Suppressor macrophage treated with lipopolysaccharide for 1 hour (primary cell): ENCODE data around the gene MRPL10.

ENCODE experiments used
- DNase-seq, 3 donors: peaks; one replicate each; pipeline ENCODE4 v3.0.0-alpha.2; 2020 to 2022

The MRPL10 gene

DNA sequence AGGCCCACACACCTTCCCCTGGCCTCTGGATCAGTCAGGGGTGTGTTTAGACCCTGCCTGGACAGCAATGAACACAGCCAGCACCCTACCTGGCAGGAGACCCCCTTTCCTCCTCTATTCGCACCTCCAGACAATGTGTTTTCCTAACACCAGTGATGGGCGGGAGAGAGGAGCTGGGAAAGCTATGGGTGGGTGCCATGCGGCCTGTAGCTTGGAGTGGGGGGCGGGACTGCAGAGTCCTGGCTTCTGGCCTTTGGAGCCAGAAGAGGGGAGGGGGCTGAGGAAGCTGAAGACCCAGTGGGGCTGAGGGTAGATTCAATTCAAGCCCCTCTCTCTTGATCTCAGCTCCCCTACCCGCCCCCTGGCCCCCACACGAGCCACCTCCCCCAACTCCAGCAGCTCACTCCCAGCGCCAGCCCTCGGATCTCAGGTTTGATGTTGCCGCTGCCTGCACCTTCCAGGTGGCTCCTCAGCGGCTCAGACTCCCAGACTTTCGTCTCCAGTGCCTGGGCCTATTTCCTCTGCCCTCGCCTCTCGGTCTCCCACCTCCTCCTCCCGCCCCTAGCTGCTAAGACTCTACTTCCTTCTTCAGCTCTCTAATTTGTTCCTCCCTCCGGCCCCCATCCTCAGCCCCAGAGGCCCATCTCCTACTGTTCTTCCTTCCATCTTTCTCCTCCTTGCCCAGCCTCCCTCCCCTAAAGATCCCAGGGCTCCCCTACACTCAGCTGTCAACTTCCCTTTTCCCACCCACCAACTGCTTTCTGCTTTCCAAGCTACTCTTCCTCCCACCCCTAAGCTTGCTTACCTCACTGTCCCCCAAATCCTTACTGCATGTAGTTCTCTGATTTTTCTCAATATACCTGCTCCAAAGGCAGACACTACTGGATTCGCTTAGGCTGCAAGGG is 26.5 kb upstream of the MRPL10 start:
- DNase-seq: peak; percentile 53 to 64 (median 54)

DNA sequence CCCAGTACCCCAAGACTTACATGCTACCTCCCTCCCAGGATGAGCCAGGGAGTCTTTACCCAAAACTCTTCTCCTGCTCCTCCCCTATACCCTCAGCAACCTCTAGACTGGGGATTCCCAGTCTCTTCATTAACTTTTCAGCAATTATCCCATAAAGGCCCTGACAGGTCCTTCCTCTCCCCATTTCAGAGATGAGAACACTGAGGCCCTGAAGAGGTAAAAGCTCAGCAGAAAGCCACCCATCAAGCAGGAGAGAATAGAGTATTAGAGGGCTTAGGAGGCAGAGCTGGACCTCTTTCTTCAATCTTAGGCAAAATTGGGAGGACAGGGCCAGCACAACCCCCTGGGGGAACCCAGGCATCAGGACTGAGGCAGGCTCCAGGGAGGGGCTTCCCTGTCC is 25.5 kb upstream of the MRPL10 start:
- DNase-seq: no peak

DNA sequence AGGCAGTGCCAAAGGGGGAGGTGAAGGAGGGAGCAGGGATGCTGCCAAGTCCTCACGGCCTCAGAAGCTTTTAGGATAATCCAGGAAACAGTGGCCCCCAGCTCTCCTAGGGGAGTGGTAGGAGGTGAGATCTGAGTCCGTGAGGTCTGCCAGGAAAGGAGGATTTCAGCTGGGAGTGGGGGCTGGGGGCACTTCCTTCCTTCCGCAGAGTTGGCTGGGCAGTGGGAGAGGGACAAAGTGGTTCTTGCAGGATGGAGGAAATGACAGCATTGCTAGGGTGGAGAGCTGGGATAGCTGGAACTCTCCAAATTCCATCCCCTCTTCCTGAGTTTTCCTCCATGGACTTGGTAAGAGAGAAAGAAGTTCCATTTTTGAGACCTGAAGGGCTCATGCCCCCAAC is 24.4 kb upstream of the MRPL10 start:
- DNase-seq: no peak

DNA sequence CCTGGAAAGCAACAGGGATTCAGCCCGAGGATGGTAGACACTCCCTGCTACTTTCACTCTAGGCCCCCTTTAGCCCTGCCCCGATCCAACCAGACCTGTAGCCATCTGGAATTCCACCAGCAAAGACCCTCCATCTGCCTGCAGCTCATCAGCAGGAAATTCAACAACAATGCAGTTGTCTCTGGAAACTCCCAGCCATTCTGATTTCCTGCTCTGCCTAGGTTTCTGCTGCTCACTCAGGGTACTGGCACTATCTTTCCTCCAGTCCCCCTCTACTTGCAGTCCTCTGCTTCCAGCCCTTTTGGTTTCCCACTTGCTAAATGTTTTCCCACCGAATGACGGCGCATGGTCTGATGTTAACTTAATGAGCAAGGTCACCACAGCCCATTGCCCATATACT is 22.3 kb upstream of the MRPL10 start:
- DNase-seq: no peak

GRCh38 chr17:47852113-47852949 is 21.0 kb upstream of the MRPL10 start:
- peak; percentile 70 to 80 (median 70) for DNase-seq

DNA sequence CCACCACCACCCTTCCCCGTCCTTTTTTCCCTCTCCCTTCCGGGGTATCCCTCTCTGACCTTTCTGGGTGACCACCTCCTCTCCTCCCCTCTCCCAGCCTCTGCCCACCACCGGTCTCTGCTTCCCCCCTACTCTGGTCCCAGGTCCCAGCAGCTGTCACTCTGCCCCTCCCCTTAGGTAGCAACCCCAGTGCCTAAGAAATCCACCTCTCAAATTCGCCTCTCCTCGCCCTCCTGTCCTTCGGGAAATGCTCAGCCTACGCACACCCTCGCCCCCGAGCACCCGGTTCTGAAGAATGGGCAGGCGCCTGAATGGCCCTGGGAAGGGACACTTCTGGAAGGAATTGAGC is 20.4 kb upstream of the MRPL10 start:
- no peak for DNase-seq

GRCh38 chr17:47850692-47851573 is 19.6 kb upstream of the MRPL10 start, which contains the start of gene SP6:
TSS of gene SP6 (minus strand) at chr17:47851163. CDS start at chr17:47848429, 2,734 bp downstream.
- DNase-seq: peak; percentile 43 to 71 (median 51)

DNA sequence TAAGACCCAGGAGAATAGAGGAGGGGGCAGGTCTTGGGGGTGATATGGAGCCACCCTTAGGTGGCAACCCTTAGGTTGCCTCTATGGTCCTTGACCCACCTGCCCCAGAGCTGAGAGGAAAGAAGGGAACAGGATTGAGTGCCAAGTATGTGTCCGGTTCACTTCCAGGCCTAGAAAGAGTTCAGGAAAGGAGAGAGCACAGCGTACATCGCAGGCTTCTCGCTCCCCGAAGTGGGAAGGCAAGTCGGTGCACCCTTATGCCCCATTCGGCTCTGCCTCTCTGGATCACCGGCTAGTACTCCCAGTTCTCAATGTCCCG is 19.0 kb upstream of the MRPL10 start:
- DNase-seq: no peak

- no peak for DNase-seq
These were observed 16.8 kb upstream of the MRPL10 start for GRCh38 chr17:47848198-47848513.

DNA sequence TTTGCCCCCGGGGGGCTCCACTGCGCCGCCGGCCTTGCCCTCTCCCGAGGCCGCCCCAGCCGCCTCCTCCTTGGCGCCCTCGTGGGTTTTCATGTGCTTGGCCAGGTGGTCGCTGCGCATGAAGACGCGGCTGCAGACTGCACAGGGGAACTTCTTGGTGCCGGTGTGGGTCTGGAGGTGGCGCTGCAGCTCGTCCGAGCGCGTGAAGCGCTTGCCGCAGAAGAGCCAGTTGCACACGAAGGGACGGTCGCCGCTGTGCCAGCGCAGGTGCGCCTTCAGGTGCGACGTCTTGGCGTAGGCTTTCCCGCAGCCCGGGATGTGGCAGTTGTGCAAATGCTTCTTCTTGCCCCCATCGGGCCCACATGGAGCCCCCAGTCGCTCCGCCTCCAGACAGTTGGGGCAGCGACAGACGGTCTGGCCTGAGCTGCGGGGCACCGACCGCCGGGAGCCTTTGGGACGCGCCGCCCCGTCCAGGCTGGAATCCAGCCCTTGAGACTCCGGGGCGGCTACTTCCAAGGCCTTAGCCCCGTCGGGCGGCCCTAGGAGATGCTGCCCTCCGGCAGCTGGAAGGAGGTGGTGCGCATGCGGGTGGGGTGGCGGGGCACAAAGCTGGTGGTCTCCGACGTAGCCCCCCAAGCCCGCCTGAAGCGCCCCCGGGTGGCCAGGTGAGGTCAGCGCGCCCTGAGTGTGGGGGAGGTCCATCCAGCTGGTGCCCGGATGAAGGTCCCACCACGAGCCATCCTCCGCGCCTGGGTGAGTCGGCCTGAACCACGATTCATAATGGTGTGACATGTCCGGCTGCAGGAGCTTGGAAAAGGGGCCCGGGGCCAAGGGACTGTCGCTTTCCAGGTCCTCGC is 16.2 kb upstream of the MRPL10 start:
- DNase-seq: peak in 1 of 3 donors; percentile 54

GRCh38 chr17:47846716-47847340 is 15.5 kb upstream of the MRPL10 start:
- DNase-seq: no peak

DNA sequence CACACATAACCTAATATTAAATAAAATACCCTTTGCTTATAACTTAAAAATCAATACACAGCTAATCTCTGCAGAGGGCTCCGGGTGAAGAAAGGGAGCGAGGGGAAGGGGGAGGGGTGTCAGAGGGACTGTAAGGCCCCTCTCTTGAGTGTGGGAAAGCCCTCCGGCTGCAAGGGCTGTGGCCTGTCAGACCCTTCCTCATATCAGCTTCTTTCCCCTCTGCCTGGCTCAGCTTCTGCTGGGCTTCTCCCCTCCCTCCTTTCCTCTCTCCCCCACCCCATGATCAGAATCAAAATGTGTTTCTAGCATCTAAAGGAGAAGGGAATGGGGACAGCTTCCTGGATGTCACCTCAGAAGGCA is 14.4 kb upstream of the MRPL10 start:
- DNase-seq: no peak

DNA sequence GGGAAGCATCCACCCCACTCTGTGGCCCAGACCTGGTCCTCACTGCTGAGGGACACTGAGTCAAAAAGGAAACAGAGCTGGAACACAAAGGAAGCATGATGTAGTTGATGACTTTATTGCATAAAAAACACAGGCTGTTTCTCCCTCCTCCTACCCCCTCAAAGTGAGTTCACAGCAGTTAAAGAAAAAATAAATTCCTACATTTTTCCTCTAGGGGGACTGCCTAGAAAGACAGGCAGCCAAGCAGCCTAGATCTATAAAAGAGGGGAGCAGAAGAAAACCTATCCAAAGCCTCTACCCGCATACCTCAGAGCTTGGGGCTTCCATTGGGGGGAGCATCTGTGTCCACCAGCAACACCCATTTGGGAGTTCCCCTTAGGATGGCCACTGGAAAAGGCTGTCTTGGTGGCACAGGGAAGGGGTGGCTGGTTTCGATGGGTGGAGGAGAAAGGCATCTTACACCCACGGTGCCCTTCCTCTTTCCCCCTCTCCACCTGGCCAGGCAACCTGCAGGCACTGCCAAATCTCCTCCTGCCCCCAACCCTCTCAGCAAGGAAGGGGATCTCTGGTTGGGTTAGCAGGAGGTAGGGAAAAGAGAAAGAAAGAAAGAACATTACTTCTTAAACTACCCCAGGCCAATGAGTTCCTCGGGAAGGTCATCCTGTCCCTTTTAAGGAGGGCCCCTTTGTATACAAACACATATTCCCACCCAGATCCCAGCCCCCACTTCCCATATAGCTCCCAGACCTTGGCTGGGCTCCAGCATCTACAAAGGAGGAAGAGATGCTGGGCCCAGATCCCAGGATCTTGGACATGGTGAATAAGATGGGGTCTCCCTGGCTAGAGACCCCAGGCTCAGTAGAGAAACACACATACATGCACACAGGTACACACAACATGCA is 13.7 kb upstream of the MRPL10 start:
- DNase-seq: peak; percentile 28 to 60 (median 49)

- no peak for DNase-seq
These were observed 12.9 kb upstream of the MRPL10 start for GRCh38 chr17:47844227-47844626.

GRCh38 chr17:47843391-47843730 is 12.0 kb upstream of the MRPL10 start:
- no peak for DNase-seq

DNA sequence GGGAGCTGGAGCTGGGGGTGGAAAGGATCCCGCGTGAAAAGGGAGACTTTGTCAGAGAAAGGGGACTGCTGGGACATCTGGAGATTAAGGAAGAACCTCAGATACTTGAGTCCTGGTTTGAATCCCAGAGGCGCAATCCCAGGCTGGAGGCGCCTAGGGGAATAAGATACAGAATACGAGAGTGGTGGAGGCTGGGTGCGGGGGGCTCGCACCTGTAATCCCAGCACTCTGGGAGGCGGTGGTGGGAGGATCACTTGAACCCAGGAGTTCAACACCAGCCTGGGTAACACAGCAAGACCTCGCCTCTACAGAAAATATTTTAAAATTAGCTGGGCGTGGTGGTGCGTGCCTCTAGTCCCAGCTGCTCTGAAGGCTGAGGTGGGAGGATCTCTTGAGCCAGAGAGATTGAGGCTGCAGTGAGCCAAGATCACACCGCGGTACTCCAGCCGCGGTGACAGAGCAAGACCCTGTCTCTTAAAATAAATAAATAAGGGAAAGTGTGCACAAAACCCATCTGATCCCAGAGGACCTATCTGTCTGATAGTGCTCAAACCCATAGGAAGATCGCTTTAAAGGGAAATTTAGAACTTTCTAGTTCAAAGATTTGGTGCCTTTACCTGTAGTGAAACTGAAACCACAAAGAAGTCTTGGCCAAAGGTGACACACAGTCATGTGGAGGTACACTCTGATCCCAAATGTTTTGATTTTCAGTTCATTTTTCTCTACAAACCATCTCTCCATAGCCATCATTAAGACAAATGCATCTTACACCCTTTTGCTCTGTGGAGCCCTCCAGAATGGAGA is 10.3 kb upstream of the MRPL10 start:
- DNase-seq: no peak

GRCh38 chr17:47840742-47841487 is 9.6 kb upstream of the MRPL10 start, which contains the start of gene SCRN2:
TSS of gene SCRN2 (minus strand) at chr17:47841273. CDS start at chr17:47840843, 430 bp downstream.
- DNase-seq: peak; percentile 83 to 91 (median 90)

- DNase-seq: no peak
These were observed 8.8 kb upstream of the MRPL10 start for GRCh38 chr17:47840001-47840741.
